GM19023 (cell line): ENCODE results near the gene PEX16.
A peak's percentile ranks its signal among the peaks of the same experiment; 100 is the strongest.

Experiments used
- ATAC-seq: cut with Tn5 transposase; IDR thresholded peaks from one replicate; pipeline ENCODE4 v1.9.1; 2021; ENCODE audit warnings: mild to moderate bottlenecking, moderate library complexity; ENCODE audit not compliant: unreplicated experiment

Gene PEX16

DNA sequence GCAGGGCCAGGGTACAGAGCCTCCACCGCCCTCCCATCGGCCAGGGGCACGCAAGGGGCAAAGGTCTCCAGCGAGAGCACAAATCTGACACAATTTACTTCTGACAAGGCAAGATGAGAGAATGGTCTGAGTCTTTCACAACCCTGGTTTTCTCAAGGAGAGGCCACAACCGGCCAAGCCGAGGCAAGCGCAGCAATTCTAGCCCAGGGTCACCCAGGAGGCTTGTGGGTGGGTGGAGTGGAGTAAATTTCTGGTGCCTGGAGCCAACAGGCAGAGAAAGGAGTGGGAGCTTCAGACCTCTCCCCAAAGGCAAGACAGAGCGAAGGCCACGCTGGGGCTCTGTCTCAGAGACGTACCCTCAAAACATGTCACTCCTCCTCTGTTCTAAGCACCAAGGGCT, 14.1 kb upstream of the PEX16 start:
- ATAC-seq, result no peak

DNA sequence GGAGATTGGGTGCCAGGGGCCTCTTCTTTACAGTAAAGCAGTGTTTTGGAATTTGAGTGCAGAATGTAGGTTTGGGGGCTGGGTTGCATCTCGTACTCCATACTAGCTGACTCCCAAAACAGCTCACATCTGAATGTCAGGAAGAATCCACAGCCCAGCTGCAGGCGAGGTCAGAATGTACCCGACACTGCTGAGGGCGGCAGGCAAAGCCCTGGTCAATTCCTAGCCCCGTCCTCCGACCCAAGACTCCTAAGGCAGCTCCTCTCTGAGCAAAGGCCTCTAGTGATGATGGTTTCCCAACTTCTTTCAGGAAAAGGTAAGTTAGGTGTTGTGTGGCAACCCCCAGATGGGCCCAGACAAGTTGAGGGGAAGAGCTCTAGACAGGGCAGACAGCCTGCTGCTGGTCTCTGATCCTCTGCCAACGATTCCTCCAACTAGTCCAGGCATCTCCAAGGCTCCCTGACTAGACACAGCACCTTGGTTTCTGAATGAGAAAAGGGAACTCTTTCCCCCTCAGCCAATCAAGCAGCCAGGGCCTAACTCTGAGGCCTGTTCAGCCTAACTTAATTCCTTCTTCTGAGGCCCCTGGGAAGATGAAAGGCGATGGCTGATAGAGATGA, 13.4 kb upstream of the PEX16 start:
- no peak for ATAC-seq

DNA sequence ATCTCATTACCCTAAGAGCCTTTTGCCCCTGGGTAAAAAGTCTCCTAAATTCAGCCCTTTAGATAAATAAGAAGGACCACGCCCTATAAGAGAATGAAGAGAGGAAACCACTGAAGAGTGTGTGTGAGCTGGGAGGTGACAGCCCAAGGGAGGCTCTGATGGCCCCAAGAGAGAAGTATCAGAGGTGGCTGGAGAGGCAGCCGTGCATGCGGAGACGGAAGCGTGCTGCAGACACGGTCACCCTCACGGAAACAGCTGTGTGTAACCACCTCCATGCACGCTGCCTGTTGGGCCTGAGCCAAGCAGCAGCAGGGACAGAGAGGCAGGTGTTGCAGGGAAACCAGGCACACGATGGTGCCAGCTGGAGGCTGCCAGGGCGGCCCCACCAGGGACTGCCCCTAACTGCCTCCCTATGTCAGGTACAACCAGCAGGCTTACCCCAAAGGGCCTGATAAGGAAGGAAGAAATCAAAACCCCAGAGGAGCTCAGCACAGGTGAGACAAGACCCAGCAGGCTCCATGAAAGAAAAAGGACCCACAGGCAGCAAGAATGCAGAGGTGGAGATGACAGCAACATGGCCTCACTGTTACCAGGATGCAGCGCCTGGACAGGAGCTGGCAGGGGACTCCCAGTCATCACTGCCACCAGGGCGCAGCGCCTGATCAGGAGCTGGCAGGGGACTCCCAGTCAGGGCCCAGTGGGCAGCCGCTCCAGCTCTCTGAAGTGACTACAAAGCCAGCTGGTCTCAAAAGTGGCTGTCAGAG, 12.5 kb upstream of the PEX16 start:
- peak; percentile 91 for ATAC-seq

DNA sequence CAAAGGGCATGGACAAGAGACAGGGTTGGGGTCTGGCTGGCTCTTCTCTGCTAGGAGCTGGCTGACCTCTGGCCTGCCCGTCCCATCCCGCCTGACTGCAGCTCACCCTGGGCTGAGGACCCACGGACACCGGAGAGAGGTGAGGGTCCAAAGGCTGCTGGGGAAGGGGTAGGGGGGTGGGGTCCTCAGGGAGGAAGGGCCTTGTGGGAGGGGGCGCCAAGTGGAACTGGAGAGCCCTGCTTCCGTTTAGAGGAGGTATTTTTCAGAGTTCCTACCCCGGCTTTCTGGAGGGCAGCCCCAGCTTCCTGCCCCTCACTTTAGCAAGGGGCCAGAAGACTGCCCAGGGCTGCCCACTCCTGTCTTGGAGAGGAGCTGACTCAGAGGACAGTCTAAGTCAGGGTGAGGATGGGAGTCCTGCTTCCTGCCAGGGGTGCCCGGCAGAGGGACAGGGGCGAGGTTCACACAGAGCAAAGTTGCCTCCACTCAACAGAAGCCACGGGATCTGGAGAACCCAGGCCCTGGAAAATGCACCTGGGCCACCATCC, 11.9 kb upstream of the PEX16 start:
- peak; percentile 24 for ATAC-seq

DNA sequence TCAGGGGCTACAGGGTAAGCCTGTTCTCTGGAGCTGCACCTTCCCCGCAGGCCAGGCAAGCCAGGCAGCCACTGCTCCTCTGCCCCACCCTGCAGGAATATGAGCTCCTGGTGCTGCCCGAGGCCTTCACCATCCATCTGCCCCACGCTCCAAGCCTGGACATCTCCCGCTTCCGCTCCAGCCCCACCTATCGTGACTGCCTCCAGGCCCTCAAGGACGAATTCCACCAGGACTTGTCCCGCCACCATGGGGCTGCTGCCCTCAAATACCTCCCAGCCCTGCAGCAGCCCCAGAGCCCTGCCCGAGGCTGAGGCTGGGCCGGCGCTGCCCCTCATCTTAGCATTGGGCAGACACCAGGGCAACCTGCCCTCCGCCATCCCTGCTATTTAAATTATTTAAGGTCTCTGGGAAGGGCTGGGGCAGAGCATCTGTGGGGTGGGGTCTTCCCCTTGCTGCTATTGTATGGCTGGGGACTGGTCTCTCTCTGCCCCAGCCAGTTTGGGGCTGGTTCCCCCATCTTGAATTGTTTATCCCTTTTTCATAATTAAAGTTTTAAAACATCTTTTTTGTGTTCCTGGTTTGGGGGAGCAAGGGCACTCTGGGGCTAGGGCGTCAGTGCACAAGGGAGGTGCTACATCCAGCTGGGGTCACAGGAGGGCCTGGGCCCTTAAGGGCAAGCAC, 11.0 kb upstream of the PEX16 start:
- no peak for ATAC-seq

DNA sequence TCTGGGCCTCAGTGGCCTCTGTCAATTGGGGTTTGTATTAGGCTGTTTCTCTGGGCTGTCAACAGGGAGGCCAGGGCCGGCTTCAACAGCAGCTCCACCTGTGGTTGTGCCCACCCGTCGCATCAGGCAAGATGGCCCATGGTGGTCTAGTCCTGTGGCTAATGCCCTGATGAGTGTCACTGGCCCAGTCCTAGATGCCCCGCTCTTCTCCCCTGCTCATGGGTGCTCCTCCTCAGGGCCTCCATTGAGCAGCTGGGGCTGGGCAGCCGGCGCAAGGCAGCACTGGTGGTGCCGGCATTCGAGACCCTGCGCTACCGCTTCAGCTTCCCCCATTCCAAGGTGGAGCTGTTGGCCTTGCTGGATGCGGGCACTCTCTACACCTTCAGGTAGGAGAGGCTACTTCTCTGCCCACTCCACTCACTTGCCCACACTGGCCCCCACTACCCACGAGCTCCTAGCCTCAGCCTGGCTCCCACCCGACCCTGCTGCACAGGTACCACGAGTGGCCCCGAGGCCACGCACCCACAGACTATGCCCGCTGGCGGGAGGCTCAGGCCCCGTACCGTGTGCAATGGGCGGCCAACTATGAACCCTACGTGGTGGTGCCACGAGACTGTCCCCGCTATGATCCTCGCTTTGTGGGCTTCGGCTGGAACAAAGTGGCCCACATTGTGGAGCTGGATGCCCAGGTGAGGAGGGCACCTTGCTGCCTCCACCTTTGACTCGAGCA, 10.2 kb upstream of the PEX16 start:
- ATAC-seq, result no peak

DNA sequence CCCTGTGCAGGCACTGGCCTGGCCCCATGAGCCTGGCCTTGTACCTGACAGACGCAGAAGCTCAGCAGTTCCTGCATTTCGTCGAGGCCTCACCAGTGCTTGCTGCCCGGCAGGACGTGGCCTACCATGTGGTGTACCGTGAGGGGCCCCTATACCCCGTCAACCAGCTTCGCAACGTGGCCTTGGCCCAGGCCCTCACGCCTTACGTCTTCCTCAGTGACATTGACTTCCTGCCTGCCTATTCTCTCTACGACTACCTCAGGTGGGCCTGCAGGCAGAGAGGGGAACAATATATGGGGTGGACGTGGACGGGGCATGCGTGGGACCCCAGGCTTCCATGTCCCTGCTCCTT, 9.6 kb upstream of the PEX16 start:
- ATAC-seq, result no peak

DNA sequence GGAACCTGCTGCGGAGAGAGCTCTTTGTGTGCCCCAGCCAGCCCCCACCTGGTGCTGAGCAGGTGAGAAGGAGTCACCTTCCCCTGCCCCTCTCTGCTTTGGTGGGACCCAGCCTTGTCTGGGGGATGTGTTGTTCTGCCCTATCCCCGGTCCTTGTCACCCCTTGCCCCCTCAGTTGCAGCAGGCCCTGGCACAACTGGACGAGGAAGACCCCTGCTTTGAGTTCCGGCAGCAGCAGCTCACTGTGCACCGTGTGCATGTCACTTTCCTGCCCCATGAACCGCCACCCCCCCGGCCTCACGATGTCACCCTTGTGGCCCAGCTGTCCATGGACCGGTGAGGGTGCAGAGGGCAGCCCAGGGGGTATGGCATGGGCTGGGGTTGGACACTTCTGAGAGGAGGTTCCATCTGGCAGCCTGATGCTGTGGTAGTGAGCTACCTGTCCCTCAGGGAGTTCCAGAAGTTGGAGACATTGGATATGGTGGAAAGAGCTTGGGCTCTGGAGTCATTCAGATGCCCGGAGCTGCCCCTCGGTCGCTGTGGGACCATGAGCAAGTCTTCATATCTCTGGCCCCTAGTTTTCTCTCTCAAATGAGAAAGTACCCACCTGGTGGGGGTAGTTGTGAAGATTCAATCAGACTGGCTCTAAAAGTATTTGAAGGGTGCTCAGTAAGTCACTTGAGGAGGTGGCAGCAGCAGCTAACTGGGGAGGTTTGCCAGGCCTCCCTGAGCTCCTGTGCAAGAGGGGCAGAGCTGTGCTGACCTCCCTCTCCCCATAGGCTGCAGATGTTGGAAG, 9.1 kb upstream of the PEX16 start:
- no peak for ATAC-seq

DNA sequence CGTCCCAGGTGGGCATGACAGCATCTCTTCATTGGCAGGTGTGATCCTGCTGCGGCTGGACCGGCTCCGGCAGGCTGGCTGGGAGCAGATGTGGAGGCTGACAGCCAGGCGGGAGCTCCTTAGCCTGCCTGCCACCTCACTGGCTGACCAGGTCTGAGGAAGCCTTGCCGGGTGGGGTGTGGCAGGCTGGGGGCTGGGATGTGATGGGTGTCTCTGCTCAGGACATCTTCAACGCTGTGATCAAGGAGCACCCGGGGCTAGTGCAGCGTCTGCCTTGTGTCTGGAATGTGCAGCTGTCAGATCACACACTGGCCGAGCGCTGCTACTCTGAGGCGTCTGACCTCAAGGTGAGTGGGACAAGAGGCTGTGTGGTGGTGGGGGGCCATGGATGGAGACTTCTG, 8.3 kb upstream of the PEX16 start:
- ATAC-seq, result no peak

DNA sequence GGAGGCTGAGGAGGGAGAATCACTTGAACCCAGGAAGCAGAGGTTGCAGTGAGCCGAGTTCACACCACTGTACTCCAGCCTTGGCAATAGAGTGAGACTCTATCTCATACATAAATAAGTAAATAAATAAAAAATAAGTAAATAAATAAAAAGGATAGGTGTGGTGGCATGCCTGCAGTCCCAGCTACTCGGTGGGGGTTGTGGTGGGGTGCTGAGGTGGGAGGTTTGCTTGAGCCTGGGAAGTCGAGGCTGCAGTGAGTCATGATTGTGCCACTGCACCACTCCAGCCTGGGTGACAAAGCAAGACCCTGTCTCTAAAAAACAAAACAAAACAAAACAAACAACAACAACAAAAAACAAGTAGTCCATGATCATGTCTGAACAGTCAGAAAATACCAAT, 7.9 kb upstream of the PEX16 start:
- ATAC-seq, result no peak

DNA sequence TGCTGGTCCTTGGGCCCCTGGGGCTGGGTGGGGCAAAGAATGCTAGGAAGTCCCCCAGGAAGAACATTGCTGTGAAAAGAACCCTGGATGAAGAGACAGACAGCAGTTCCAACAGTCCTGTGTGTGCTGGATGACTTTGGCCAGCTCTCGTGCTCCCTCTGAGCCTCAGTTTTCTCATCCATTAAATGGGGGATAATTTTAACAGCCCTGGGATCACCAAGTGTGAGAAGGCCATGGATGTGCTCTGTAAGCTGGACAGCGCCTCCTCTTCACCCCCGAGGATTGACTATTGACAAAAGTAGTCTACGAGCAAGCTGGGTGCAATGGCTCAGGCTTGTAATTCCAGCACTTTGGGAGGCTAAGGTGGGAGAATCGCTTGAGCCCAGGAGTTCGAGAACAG, 7.2 kb upstream of the PEX16 start:
- no peak for ATAC-seq

DNA sequence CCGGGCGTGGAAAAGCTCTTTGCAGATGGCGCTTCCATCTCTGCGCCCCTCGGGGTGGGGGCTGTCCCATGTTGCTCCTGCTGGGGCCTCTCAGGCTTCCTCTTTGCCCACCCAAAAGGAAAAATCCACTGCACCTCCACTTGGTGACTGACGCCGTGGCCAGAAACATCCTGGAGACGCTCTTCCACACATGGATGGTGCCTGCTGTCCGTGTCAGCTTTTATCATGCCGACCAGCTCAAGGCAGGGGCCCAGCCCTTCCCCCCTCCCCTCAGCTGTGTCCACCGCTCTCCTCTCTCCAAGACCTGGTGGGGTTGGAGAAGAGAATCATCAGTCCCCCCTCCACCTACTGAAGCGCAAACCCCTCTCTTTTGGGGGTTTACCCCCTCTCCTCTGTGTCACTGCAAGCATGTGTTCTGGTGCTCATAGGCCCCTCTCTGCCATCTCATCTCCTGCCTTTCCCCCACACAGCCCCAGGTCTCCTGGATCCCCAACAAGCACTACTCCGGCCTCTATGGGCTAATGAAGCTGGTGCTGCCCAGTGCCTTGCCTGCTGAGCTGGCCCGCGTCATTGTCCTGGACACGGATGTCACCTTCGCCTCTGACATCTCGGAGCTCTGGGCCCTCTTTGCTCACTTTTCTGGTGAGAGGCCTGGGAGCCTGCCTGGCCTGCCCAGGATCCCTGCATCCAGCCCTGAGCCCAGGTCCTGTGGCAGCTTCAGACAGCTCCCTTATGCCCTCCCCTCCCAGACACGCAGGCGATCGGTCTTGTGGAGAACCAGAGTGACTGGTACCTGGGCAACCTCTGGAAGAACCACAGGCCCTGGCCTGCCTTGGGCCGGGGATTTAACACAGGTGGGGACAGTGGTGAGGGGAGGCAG, 6.6 kb upstream of the PEX16 start:
- ATAC-seq, result no peak

DNA sequence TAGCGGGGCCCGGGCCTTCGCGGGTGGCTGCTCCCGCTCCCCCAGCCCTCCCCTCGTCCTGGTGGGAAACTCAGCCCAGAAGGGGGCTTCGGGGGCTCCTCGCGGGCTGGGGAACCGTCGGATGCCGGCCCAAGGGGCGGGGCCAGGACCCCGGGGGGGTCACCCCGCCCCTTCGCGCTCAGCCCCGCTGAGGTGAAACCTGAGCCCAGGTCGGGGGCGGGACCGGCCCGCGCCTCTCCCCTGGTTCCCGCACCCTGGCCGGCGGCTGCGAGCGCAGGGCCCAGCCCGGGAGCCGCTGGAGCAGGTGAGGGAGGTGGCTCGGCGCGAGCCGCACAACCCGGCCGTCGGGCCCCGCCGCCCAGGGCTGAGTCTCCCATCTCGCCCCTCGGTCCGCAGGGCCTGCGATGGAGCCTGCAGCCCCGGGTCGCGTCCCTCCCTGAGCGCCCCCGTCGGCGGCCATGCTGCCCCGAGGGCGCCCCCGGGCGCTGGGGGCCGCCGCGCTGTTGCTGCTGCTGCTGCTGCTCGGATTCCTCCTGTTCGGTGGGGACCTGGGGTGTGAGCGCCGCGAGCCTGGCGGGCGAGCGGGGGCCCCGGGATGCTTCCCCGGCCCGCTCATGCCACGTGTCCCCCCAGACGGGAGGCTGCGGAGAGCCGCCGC, 4.9 kb upstream of the PEX16 start, which contains the start of gene LARGE2:
Gene LARGE2, plus strand, starts transcription at position 232 of the 658 bp plus-strand sequence. Its CDS starts 227 bp downstream, at position 459.
- no peak for ATAC-seq

DNA sequence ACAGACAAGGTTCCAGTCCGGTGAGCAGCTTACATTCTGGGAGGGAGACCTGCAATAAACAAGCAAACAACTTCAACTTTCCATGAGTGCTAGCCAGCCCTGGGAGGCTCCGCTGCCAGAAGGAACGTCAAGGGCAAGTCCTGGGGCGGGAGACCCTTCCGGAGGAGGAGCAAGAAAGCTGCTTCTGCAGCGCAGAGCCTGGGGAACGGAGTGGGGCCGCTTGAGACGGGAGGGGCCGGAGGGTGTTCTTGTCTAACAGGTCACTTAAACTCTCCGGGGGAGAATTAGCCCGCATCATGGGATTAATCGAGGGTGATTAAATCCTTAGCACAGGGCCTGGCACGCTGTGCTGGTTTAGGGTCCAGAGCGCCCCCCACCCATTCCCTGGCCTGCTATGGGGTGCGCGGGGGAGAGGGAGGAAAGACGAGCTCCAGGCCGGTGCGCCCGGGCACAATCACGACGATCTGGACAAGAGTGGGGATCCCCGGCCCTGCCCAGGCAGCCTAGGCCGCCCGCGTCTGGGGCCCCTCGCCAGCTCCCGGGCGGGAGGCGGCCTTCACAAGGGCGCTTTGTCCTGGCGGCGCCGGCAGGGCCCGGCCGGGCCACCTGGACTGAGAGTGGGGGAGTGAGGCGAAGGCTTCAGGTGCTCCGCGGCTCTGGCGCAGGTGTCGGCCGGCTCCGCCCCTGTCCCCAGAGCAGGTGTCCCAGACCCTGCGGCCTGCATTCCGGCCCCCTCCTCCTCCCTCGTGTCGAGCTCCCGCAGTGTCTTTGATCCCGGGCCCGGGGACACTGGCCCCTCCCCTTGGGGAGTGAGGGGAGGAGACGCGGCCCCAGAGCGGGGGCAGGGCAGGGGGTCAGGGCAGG, 4.1 kb upstream of the PEX16 start:
- no peak for ATAC-seq

DNA sequence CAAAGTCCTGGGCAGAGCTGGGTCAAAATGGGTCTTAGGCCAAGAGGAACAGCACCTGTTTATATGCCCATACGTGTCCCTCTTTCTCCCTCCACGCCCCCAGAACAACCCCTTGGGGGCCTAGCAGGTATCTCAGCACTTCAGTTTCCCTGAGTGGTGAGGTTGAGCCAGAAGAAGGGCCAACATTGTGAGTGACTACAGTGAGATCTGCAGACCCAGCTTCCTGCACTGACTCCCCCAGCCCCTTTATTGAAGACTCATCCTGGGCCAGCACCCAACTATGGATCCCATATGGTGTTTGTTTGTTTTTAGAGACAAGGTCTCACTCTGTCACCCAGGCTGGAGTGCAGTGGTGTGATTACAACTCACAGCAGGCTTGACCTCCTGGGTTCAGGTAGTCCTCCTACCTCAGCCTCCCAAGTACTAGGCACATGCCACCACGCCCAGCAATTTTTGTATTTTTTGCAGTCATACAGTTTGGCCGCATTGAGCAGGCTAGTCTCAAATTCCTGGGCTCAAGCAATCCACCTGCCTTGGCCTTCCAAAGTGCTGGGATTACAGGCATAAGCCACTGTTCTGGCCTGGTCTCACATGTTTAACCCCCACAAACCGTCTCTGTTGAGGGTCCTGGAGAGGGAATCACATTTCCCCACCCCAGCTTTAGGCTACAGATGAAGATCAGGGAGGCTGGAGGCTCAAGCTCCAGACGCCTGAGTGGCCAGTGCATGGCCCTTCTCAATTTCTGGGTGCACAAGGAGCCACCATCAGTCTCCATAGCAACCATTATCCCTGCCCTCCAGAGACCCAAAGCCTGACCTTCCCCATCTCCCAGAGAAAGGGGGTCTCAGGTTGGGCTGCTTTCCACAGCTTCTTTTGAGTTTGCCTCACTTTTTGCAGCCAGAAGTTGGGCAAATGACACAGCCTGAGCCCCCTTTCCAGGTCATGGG, 3.1 kb upstream of the PEX16 start:
- no peak for ATAC-seq

DNA sequence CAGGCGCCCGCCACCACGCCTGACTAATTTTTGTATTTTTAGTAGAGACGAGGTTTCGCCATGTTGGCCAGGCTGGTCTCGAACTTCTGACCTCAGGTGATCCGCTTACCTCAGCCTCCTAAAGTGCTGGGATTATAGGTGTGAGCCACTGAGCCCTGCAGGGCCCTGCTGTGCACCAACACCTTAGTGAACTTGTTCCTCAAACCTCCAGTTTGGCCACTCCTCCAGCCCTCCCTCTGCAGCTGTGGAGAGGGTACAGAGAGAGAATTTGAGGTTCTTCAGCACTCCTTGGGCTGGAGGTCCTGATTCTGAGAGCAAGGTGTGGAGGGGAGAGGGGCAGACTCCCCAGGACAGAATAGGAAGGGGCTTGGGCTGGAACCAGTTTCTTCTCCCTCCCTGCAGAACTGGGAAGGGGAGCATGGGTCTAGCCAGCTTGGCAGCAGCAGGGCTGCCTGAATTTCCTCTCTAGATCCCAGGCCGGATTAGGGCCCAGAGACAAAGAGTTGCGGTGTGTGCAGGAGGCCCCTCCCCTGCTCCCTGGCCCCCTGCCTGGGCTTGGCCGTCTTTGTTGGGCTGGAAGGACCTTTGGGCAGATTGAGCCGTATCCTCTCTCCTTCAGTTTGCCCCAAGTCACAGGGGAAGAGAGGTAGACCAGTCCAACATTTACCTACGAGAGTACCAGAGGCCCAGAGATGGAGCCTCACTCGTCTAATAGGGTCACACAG, 2.3 kb upstream of the PEX16 start:
- no peak for ATAC-seq
